ENCODE measurements around the gene LRRFIP1.

- TF ChIP-seq JUND (IDR thresholded peaks at IDR 0.05): no peak
- TF ChIP-seq EP300 (IDR thresholded peaks at IDR 0.05; ENCODE audit: borderline replicate concordance in 1 of 2, low read depth in 1 of 2, low read length in 1 of 2): no peak
- TF ChIP-seq, protein P1, sequence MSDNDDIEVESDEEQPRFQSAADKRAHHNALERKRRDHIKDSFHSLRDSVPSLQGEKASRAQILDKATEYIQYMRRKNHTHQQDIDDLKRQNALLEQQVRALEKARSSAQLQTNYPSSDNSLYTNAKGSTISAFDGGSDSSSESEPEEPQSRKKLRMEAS (IDR thresholded peaks at IDR 0.05; ENCODE audit: low read depth): no peak
- TF ChIP-seq, protein P2, sequence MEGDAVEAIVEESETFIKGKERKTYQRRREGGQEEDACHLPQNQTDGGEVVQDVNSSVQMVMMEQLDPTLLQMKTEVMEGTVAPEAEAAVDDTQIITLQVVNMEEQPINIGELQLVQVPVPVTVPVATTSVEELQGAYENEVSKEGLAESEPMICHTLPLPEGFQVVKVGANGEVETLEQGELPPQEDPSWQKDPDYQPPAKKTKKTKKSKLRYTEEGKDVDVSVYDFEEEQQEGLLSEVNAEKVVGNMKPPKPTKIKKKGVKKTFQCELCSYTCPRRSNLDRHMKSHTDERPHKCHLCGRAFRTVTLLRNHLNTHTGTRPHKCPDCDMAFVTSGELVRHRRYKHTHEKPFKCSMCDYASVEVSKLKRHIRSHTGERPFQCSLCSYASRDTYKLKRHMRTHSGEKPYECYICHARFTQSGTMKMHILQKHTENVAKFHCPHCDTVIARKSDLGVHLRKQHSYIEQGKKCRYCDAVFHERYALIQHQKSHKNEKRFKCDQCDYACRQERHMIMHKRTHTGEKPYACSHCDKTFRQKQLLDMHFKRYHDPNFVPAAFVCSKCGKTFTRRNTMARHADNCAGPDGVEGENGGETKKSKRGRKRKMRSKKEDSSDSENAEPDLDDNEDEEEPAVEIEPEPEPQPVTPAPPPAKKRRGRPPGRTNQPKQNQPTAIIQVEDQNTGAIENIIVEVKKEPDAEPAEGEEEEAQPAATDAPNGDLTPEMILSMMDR (IDR thresholded peaks at IDR 0.05): no peak
- TF ChIP-seq CHD2 (IDR thresholded peaks at IDR 0.05; ENCODE audit: low read length, partially characterized antibody): no peak
- TF ChIP-seq RCOR1 (IDR thresholded peaks at IDR 0.05; ENCODE audit: low read length): no peak
- TF ChIP-seq RFX5 (IDR thresholded peaks at IDR 0.05; ENCODE audit: low read length): no peak
- TF ChIP-seq SIN3A (IDR thresholded peaks at IDR 0.05; ENCODE audit: borderline replicate concordance, low read depth, low read length): no peak
- TF ChIP-seq MXI1 (IDR thresholded peaks at IDR 0.05; ENCODE audit: low read depth, low read length): no peak
- TF ChIP-seq EZH2phosphoT487 (IDR thresholded peaks at IDR 0.05; ENCODE audit: borderline replicate concordance, low read depth): no peak
Measured at GRCh38 chr2:237744270-237744612, 116.9 kb downstream of the LRRFIP1 start.

Data from SK-N-SH (cell line).